DMS153 treated with DMSO at 0.1 percent for 48 hours (cell line): ENCODE measurements around the gene TAGLN3.
A peak's percentile ranks its signal among the peaks of the same experiment; 100 is the strongest.

Experiments used
- DNase-seq: peaks from one replicate; lab custom pipeline; 2025; ENCODE audit not compliant: unreplicated experiment; lab: John Stamatoyannopoulos, UW

TAGLN3 gene

DNA sequence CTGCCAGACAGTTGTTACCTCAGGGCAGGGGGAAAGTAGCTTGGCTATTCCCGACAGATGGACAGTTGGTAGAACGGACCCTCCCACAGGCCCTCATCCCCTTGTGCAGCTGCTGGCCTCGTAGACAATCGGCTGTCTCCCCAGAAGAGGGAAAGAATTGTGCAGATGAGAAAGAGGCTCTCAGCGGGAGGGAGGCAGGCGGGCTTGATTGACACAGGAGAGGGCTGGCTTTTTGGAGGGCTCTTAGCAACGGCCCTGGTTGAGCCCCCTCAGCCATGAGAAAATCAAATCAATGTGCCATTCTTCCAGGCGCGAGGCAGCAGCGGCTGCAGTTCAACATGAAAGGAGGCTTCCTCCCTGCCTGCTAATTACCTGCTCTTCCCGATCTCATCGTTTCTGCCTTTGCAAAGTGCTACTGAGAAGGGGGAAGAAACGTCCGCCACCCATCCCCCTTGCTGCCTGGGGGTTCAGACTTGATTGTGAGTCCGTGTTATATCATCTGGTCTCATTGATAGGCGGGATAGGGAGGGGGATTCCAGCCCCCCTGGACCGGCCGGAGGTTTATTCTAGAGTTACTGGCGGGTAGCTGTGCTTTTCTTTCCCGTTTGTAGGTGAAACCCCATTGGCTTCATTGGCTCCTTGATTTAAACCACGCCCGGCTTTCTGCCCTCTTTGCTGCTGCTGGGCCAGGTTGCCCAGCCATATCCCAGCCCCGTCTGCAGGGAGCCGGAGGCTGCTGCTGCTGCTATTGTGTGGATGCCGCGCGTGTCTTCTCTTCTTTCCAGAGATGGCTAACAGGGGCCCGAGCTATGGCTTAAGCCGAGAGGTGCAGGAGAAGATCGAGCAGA lies at the start of gene TAGLN3:
TSS of gene TAGLN3 (plus strand) at position 287 of the 848 bp plus-strand sequence. CDS start at position 788, 501 bp downstream.
- DNase-seq, result peak; percentile 70

DNA sequence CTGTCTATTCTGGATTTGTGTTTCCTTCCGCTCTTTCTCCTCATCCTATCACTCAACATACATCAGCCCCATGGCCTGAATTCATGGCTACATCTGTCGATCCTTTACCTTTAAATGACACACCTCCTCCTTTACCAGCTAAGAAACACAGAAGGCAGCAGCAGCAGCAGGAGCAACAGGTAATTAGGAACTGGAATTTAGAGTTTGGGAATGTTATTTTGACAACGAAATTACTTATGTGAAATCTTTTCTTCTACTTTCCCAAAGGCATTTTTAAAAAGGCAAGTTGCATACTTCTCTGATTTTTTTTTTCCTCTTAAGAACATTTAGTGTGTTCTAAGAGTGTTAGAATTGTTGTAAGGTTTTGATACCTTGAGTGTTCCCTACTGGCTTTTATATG lies 49.0 kb upstream of the TAGLN3 start:
- no peak for DNase-seq

DNA sequence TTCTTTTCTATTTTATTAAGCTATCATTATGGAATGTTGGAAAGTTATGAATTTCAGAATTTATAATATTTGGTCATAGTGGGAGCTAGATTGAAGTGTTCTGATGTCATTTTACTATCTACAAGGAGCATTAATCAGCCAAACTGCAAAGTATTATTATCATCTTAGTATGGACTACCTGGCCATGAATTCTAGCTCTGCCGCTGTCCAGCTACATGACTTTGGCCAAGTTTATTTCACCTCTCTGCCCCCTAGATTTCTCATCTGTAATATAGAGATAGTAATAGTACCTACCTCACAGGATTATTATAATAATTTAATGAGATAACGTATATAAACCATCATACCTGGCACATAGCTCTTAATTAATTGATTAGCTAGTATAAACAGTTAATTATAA lies 47.7 kb upstream of the TAGLN3 start:
- DNase-seq, result no peak

DNA sequence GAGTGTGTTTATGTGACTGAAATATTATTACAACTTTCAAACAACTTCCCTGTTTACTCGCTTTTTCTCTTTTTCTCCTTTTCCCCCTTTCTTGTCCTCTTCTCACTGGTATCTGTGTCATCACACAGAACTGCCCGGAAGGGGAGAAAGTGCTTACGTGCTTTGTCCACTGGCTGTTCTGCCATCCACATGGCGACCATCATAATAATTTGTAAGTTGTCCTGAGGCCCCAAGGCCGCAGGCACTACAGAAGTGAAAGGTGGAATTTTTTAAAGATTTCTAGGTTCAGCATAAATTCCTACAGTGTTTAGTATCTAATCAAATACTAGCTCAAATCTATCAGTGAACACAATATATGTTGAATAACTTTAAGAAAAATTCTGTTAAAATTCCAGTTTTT lies 46.6 kb upstream of the TAGLN3 start:
- DNase-seq, result no peak

DNA sequence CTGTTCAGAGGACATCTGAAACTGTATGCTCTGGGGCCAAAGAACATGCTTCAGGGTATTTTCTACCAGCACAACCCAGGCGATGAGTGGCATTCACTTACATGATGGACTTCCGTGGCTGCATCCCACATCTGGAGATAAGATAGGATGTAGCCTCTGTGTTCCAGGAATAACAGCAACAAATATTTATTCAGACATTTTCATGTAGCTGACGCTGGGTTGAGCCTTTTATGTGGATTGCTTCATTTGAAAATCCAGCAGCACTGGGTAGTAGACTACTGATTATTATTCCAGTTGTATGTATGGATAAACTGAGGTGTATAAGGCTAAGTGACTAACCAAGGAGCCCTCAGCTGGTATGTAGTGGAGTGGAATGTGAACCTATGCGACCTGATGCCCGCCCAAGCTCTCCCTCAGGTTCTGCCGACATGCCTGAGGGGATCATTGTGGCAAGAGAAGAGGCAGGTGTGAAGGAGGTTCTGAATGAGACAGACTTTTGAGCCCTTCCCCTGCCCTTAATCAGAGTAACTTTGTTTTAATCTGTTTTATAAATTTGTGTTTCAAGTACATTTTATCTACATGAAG lies 45.8 kb upstream of the TAGLN3 start:
- DNase-seq, result no peak

DNA sequence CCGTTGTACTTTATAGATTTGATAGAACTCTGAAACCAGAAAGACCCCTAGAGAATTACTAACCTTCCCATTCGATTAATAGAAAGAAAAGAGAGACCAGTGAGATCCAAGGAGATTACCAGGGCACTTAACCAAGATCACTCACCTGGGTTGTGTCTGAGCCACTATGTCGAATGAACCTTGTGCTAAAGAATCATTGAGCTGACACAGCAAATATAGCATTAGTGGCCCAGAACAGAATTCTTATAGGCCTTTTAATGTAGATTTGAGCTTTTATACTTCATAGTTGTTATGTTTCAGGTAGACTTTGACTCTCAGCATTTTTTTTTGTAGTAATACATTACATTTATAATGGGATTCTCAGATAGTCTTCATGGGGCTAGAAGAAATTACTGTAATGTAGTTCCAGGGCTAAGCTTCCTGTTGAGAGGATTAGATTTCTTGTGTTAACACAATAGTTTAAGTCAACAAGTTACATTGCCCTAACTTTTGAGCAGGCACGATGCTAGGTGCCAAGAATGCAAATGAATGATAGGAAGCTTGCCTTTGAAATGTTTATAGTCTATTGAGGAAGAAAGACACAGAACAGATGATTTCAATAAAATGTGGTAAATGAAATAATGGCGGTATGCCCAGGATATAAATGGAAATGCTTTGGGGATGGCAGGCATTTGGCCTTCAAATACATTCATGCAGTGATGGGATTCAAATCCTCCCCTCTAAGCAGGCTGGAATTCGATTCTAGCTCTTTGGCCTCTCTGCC lies 44.3 kb upstream of the TAGLN3 start:
- DNase-seq, result no peak

DNA sequence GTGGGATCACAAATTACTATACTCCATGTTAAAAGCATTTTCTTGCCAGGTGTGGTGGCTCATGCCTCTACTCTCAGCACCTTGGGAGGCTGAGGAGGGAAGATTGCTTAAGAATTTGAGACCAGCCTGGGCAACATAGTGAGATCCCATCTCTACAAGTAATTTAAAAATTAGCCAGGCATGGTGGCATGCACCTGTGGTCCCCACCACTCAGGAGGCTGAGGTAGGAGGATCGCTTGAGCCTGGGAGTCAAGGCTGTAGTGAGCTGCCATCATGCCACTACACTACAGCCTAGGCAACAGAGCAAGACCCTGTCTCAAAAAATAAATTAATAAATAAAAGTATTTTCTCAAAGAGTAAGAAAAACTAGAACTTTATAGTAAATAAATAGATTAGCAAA lies 42.8 kb upstream of the TAGLN3 start:
- DNase-seq, result no peak

DNA sequence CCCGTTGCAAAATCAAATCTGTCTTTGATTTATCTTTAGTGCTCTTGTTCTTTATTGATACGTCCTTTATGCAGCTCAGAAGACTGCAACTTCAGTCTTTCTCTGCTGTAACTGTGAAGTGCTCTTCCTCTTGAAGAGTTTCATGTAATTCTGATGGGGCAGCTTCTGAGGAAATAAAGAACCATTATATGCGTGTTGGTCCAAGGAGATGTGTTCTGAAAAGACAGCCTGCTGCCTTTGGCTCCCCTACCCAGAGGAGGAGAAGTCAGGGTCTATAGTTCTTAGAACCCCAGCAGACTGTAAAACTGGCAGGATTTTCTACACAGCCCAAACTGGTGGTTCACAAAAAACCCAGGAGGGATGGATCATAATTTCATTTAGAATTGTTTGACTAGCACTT lies 42.3 kb upstream of the TAGLN3 start:
- no peak for DNase-seq

DNA sequence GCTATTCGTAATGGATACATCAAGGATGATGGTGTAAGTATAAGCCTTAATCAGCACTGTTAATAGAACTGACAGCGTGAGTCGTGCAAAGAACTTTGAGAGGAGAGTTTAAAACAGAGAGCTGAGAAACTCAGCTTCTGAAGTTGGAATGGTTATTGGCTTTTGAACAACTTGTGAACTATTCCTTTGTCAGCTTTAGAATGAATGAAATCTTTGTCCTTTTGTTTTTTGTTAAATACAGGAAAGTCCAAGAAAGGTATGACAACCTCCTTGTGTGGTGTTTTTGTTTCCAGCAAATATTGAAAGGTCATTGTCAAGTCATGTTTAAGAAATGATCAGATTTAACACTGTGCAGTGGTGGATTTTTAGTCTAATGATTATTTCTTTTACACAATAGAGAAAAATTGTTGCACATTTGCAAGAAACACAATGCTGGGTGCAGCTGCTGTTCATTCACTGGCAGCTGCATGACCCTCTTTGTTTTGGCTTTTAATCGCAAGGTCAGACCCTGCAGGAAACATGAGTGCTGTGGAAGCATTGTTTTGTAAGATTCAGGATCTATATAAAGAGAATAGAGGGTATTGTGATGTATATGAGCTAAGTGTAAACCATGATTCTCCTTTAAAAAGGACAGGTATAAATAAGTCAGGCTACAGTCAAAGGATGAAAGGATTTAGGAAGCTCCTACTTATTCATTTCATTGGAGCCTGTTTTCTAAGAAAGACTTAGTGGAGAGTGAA lies 41.6 kb upstream of the TAGLN3 start:
- DNase-seq, result no peak

DNA sequence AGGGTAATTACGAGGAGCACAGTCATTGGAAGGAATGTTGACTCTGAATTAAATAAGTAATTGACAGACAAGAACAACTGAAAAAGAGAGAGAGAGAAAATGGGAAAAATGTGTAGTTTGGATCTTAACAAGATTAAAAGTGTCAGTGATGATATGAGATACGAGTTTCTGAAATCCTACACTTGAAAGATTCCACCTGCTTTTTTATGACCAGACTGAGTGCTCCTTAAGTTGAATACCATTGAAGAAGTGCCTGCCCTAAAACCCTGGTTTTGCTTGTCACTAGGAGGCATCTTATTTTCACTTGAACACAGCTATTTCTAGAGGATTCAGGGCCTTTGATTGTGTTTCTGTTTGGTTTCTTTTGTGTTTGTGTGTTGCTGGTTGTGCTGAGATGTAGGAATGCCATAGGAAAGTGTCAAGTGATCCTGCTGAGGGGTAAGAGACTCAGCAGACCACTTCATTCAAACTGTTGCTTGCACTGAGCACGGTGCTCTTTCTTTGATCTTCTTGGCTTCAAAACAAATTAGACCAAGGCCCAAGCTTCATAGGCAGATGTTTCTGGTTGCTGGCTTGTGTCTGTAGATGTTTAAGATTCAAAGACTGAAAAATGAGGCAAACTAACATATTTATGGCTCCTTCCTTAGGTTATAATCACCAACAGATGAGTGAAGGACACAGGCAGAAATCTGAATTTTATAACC lies 37.1 kb upstream of the TAGLN3 start:
- DNase-seq, result no peak

DNA sequence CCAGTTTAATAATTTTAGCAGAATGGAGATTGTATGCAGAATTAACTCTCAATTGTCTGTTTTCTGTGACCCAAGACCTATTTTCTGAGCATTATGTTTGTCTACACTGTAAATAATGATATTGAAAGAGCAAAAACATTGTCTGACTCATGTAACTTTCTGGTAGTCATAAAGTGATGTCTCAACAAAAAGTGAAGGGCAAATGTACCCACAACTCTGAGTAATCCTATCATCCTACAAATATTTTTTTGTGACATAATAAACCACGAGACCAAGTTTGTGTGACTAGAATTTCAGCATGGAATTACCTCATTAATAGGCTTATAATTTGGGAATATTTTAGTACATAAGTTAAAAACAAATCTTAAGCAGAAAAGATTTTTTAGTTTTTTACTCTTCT lies 35.3 kb upstream of the TAGLN3 start:
- DNase-seq, result no peak

DNA sequence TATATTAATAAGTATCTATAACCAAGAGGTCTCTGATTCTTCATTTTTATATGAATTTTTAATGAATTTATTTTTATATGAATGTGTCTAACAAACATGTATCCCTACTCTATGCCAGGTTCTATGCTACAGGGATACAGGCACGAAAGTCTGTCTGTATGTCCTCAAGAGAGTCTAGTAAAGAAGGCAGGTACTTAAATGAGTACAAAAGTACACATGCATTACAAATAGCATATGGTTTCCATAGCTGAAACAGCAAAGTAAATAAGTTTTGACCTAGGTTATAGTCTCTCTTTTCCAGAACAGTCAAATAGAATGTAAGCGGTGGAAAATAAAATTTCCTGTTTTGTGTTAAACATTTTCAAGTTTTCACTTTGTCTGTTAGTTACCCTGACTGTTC lies 33.2 kb upstream of the TAGLN3 start:
- no peak for DNase-seq

DNA sequence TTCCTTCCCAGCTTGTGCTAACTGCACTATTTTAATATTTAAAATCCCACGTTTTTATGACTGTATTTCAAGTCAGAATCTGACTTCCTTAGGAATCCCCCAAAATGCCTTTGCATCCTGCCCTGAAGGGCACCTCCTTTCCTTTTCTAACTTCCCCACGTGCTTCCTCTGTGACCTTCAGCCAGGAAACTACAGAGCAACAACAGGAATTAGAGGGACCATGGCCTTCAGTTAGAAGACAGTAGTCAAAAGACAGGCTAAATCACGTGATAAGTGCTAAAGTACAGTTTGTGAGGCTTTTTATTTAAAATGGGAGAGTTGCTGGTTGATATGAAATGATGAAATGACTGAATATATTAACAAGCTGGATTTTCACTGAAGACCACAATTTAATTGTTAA lies 31.7 kb upstream of the TAGLN3 start:
- DNase-seq, result no peak

DNA sequence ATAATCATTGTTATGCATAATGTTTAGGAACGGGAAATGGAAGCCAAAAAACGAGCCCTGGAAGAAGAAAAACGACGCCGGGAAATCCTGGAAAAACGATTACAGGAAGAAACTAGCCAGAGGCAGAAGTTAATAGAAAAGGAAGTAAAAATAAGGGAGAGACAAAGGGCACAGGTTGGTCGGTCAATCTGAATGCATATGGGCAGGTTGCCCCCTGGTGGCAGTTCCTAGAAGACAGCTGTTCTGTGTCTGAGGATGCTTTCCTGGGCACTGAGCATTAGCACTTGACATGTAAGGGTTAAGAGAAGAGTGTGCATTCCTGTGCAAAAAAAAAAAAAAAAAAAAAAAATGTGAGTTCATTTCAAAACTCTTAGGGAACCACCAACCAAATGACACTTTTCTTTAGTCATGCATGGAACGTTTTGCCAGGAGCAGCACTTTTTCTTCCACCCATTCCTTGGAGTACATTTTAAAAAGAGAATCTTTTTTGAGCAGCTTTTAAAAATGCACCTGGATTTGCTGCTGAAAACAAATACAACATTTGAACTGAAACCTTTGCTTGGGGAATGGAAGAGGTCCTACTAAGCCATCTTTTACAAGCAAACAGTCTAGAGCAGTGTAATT lies 31.0 kb upstream of the TAGLN3 start:
- DNase-seq, result peak; percentile 85

DNA sequence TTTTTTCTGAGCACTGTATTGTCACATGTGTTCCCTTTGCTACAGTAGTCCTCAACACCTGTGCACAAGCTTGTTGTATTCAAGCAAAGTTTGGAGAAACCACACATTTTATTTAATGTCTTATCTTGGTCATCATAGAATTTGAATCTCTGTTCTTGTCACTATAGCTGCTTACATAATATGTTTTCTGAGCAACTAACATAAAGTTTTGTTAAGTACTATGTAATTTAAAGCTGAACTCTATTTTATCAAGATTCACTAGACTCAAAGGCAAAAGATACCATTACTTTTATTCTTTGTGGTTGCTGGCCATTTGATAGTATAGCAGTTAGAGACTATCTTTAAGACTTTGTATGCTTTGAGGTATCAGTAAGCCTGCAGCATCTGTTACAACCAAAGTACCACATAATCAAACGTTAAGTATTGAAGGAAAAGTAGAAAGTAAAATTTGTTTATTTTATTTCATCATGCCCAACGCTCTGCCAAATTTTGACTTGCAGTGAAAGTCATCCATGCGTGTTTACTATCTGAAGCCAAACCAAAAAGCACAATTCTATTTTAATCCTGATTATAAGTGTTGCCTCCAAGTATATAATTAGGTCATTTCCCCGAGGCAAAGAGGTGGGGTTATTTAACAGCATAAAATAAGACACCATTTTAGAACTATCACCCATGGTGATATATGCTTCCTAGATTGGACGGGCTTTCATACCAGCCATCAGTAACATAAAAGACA lies 30.2 kb upstream of the TAGLN3 start:
- DNase-seq, result no peak

DNA sequence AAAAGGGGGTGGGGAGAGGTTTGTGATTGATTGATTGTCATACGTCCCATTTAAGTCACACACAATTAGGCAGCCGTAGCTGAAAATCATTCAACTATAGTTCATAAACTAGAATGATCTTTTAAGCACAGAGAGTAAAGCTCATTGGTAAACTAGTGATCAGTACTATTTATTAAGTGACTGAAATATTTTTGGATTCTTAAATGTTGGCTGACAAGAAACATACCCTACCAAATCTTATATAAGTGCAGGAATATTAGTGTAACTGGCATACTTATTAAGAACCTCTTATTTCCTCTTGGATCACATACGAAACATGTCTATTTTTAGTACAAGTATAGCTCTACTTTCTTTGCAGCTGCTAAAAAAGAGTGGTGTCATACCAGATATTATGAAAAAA lies 28.3 kb upstream of the TAGLN3 start:
- DNase-seq, result no peak

DNA sequence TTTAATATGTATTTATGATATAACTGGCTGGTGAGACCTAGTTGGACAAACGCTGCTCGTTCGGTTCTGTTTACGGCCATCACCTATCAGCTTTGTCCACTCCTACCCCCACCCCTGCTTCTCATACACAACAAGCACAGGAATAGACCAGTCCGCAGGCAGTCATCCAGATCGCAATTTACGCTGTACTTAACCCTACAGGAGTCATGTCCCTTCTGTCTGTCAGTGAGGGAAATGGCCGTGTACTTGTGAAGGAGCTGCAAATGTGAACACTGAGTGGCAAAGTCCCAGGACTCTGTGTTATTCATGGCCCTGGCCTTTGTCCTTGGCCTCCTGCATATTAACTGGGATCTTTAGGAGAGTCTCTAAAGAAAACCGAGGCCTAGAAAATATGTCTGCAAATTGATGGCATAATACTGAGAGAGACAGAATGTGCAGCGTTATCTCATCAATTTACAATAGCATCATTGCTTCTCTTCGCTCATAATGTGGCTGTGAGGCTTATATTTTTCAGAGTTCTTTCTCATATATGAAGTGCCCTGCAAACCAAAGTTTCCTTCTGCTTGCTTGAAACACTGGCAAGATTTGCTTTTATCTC lies 27.1 kb upstream of the TAGLN3 start:
- DNase-seq, result no peak

DNA sequence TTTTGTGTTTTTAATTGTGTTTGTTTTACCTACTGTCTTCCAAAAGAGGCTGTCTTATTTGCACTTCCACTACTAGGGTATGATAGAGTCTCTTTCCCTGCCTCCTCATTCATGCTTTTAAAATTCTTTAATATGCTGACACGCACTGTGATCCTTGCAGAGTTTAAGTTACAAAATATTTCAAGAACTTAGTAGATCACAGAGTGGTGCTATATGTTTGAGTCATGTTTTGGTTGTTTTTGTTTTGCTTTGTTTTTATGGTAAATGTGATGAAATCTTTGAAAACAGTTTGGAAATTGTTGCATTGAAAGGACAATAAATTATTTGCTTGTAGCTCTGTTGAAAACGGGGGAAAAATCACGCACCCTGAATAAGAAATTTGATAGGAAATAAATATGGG lies 25.8 kb upstream of the TAGLN3 start:
- no peak for DNase-seq

DNA sequence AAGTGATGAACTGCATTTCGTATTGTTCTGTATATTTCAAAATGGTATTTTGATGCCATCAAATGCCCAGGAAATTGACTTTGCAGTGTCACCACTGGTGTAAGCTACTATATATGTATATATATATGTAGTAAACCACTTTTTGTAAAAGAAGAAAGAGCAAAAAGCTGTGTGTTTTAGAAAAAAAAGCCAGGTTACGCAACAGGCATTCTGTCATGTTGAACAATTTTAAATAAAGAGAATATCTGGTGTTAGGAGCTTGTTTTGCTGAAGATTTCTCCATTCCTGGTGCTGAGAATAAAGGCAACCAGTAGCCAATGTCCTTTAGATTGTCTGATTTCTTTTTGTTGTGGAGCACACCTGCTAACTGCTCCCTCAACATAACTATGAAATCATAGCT lies 23.6 kb upstream of the TAGLN3 start:
- no peak for DNase-seq
